DMS79 (cell line): ENCODE data around the gene KCNJ5.

Experiments used
- DNase-seq: peaks from one replicate; lab custom pipeline; 2025; lab: John Stamatoyannopoulos, UW

Gene KCNJ5

GRCh38 chr11:128933481-128934178 is 42.5 kb downstream of the KCNJ5 start:
- DNase-seq: no peak

GRCh38 chr11:128934351-128934750 is 43.2 kb downstream of the KCNJ5 start:
- no peak for DNase-seq

- DNase-seq: no peak
Observed at GRCh38 chr11:128934926-128935325, 43.8 kb downstream of the KCNJ5 start.

GRCh38 chr11:128936606-128937251 is 45.6 kb downstream of the KCNJ5 start:
- DNase-seq: peak; percentile 50

GRCh38 chr11:128937480-128937879 is 46.3 kb downstream of the KCNJ5 start:
- no peak for DNase-seq

GRCh38 chr11:128938156-128938885 is 47.2 kb downstream of the KCNJ5 start:
- no peak for DNase-seq

- DNase-seq: no peak
Observed at GRCh38 chr11:128939591-128939990, 48.4 kb downstream of the KCNJ5 start.

GRCh38 chr11:128940156-128940555 is 49.0 kb downstream of the KCNJ5 start:
- DNase-seq: no peak

GRCh38 chr11:128940603-128941002 is 49.4 kb downstream of the KCNJ5 start:
- peak; percentile 66 for DNase-seq

- DNase-seq: no peak
Observed at GRCh38 chr11:128941110-128941509, 50.0 kb downstream of the KCNJ5 start.

- no peak for DNase-seq
Observed at GRCh38 chr11:128941573-128942271, 50.6 kb downstream of the KCNJ5 start.

- no peak for DNase-seq
Observed at GRCh38 chr11:128942272-128942612, 51.1 kb downstream of the KCNJ5 start.

GRCh38 chr11:128942817-128943427 is 51.8 kb downstream of the KCNJ5 start, which contains the start of gene TP53AIP1:
Gene TP53AIP1 (minus strand): TSS chr11:128942871. CDS start chr11:128937818, 5,053 bp downstream.
- DNase-seq: no peak

GRCh38 chr11:128943428-128943976 is 52.3 kb downstream of the KCNJ5 start:
- DNase-seq: no peak

GRCh38 chr11:128946648-128947047 is 55.5 kb downstream of the KCNJ5 start:
- no peak for DNase-seq

GRCh38 chr11:128947773-128948172 is 56.6 kb downstream of the KCNJ5 start:
- DNase-seq: no peak

- DNase-seq: no peak
Observed at GRCh38 chr11:128948583-128948982, 57.4 kb downstream of the KCNJ5 start.

- no peak for DNase-seq
Observed at GRCh38 chr11:128949791-128950454, 58.8 kb downstream of the KCNJ5 start.

- DNase-seq: no peak
Observed at GRCh38 chr11:128953151-128953550, 62.0 kb downstream of the KCNJ5 start.

GRCh38 chr11:128955636-128956035 is 64.5 kb downstream of the KCNJ5 start:
- no peak for DNase-seq
